GM12873 (cell line): ENCODE measurements around the gene RASSF9.

ENCODE experiments used
- CTCF ChIP-seq: IDR thresholded peaks from 2 replicates; pipeline ENCODE4 v1.5.1; 2012; ENCODE audit warnings: low read depth, mild to moderate bottlenecking, moderate library complexity, low read length, control low read depth; ENCODE audit not compliant: insufficient read depth; ENCODE audit errors: missing control alignments

RASSF9 gene

DNA sequence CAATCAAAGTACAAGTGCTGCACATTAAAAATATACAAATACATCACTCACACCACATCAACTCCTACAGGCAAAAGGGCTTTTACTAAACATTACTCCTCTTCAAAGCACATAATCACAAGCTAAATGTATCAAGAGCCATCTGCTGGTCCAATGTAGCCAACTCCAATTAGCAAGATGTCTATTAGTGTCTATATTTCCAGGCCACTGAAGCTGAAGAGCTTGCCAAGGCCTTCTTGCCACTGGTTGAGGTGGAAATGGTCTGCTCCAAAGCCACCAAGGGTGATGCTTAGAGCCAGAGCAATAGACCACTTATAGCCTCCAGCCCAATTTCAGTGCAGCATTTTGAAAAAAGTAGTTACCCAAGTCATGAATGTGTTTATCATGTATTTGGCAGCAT is 54.4 kb downstream of the RASSF9 start:
- TF ChIP-seq CTCF, result no peak

GRCh38 chr12:85779768-85780167 is 56.4 kb downstream of the RASSF9 start:
- no peak for TF ChIP-seq CTCF

GRCh38 chr12:85775091-85775490 is 61.1 kb downstream of the RASSF9 start:
- TF ChIP-seq CTCF, result no peak

- no peak for TF ChIP-seq CTCF
Observed at GRCh38 chr12:85765453-85765869, 70.7 kb downstream of the RASSF9 start.

GRCh38 chr12:85759623-85760022 is 76.6 kb downstream of the RASSF9 start:
- TF ChIP-seq CTCF, result no peak

DNA sequence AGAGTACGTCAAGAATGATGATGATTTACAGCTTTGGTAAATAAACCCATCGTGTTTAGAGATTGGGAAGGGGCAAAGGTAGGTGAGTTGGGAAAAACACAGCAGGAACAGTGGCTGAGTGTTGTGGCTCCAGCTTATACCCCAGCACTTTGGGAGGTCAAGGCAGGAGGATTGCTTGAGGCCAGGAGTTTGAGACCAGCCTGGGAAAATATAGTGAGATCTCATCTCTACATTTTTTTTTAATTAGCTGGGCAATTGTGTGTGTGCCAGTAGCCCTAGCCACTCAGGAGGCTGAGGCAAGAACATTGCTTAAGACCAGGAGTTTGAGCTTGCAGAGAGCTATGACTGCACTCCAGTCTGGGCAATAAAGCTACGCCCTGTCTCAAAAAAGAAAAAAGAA is 77.1 kb downstream of the RASSF9 start:
- TF ChIP-seq CTCF, result no peak

- TF ChIP-seq CTCF, result no peak
Observed at GRCh38 chr12:85755760-85756159, 80.4 kb downstream of the RASSF9 start.
